Lung (tissue), 12 donors: Measurements from ENCODE around the gene STARD5. TPM values are rescaled to one million over a fixed set of nuclear protein-coding genes. Genes with fewer than 3 reads are reported as not detected.

ENCODE experiments used
- ATAC-seq: fragments of 200-7000 bp; cut with Tn5 transposase; one replicate; pipeline ENCODE4 v1.9.1; 2020; ENCODE audit warnings: moderate number of reproducible peaks; ENCODE audit not compliant: insufficient read depth, low FRiP score
- DNase-seq, 3 donors: peaks; one replicate each; pipeline ENCODE4 v3.0.0-alpha.2; 2013 to 2017
- H3K27ac ChIP-seq, 2 donors: one replicate each; pipeline ENCODE4 v1.5.1; 2013; ENCODE audit warnings: mild to moderate bottlenecking in 2 of 2, moderate library complexity in 2 of 2, control low read depth in 1 of 2, inconsistent platforms in 1 of 2, low read depth in 1 of 2, low read length in 1 of 2
- H3K27me3 ChIP-seq, 3 donors: one replicate each; pipeline ENCODE4 v1.5.1; 2013; ENCODE audit warnings: low read length in 2 of 3; ENCODE audit not compliant: control insufficient read depth in 3 of 3, insufficient read depth in 3 of 3
- H3K36me3 ChIP-seq, 4 donors: one replicate each; pipeline ENCODE4 v1.5.1; 2013; ENCODE audit warnings: low read length in 4 of 4, mild to moderate bottlenecking in 1 of 4, moderate library complexity in 1 of 4; ENCODE audit not compliant: control insufficient read depth in 4 of 4, insufficient read depth in 4 of 4
- H3K4me1 ChIP-seq, 5 donors: one replicate each; pipeline ENCODE4 v1.5.1; 2013; ENCODE audit warnings: low read length in 5 of 5, mild to moderate bottlenecking in 2 of 5, moderate library complexity in 1 of 5; ENCODE audit not compliant: control insufficient read depth in 5 of 5, insufficient read depth in 5 of 5
- H3K4me3 ChIP-seq: one replicate; pipeline ENCODE4 v1.5.1; 2013; ENCODE audit warnings: mild to moderate bottlenecking, control low read depth, moderate library complexity
- H3K9ac ChIP-seq, 2 donors: one replicate each; pipeline ENCODE4 v1.5.1; 2013; ENCODE audit warnings: low read length in 2 of 2, control low read depth in 1 of 2; ENCODE audit not compliant: insufficient read depth in 1 of 2
- H3K9me3 ChIP-seq, 4 donors: one replicate each; pipeline ENCODE4 v1.5.1; 2013; ENCODE audit warnings: low read length in 3 of 4, mild to moderate bottlenecking in 1 of 4, moderate library complexity in 1 of 4; ENCODE audit not compliant: control insufficient read depth in 4 of 4, insufficient read depth in 3 of 4
- CTCF ChIP-seq: IDR thresholded peaks from 2 replicates; pipeline ENCODE4 v1.5.1; 2012; ENCODE audit warnings: mild to moderate bottlenecking; ENCODE audit errors: control extremely low read depth, extremely low read depth
- WGBS, 2 donors: extraction: QIAGEN DNeasy Blood & Tissue Kit; methylation state at CpG; one replicate each; pipeline ENCODE4 v1.1.7; 2013; 5-methylcytosine and 5-hydroxymethylcytosine counted together
- polyA plus RNA-seq, 2 donors: library from polyadenylated mRNA; stranded (reverse); fragments of 200-250 nt; gene quantifications; one replicate each; pipeline ENCODE4 v1.2.1, GENCODE V29; 2013
- total RNA-seq, 2 donors: library from RNA; depleted of rRNA in 1 of 2; stranded (reverse); fragments of >200 nt in 1 of 2; gene quantifications; one replicate each; pipeline ENCODE4 v1.2.1, GENCODE V29; 2014 to 2021
- donor health status: control.
- donor health status: control.
- donor health status: Bipolar disorder and iron deficiency.
- donor health status: healthy.
- donor health status: DM: yes; HTN: yes; CAD: no.

Gene STARD5
- total and polyA plus RNA-seq, 4 donors = 2.9 to 7.0 (median 5.0) TPM

- 18 to 28% methylated on average over 12 of the region's 12 CpGs for WGBS, 2 donors
- DNase-seq = peak in 1 of 3 donors; percentile 31
- ATAC-seq = peak; percentile 39
- no peaks in the 10 kb centered on the region for H3K27me3 ChIP-seq
- peaks cover 0 to 14% (median 5%) of the 10 kb centered on the region in 5 donors for H3K4me1 ChIP-seq
- H3K9me3 ChIP-seq = no peaks in the 10 kb centered on the region
- no peak overlapping the region for H3K27ac ChIP-seq
- H3K4me3 ChIP-seq = no peak overlapping the region
- H3K9ac ChIP-seq = no peak overlapping the region
- no peak for TF ChIP-seq CTCF
- peaks cover 0 to 6% (median under 1%) of the 10 kb centered on the region in 4 donors for H3K36me3 ChIP-seq
Measured at GRCh38 chr15:81265256-81265943, 58.5 kb downstream of the STARD5 start.

- Histone ChIP-seq H3K4me1 (peaks cover 0 to 14% (median 5%) of the 10 kb centered on the region in 5 donors), H3K36me3 (peaks cover 0 to 3% (median 1%) of the 10 kb centered on the region in 4 donors), H3K27me3 (no peaks in the 10 kb centered on the region), H3K27ac (no peak overlapping the region), H3K4me3 (no peak overlapping the region), H3K9me3 (no peaks in the 10 kb centered on the region), H3K9ac (no peak overlapping the region)
- TF ChIP-seq CTCF = no peak
- ATAC-seq (no peak), DNase-seq (no peak)
- 73 to 86% methylated on average over 6 of the region's 6 CpGs for WGBS, 2 donors
Measured at GRCh38 chr15:81264072-81264857, 59.7 kb downstream of the STARD5 start.

- peaks cover 0 to 3% (median under 1%) of the 10 kb centered on the region in 4 donors for H3K36me3 ChIP-seq
- H3K4me3 ChIP-seq = no peak overlapping the region
- no peaks in the 10 kb centered on the region for H3K27me3 ChIP-seq
- H3K4me1 ChIP-seq = peaks cover 0 to 14% (median 5%) of the 10 kb centered on the region in 5 donors
- DNase-seq (no peak), ATAC-seq (no peak)
- WGBS, 2 donors = 90 to 95% methylated on average over 4 of the region's 4 CpGs
- no peak overlapping the region for H3K27ac ChIP-seq
- no peaks in the 10 kb centered on the region for H3K9me3 ChIP-seq
- H3K9ac ChIP-seq = no peak overlapping the region
- no peak for TF ChIP-seq CTCF
Measured at GRCh38 chr15:81263477-81263876, 60.5 kb downstream of the STARD5 start.
